ENCODE measurements around the gene KDF1.
A peak's percentile ranks its signal among the peaks of the same experiment; 100 is the strongest.

The KDF1 gene

GRCh38 chr1:26910343-26911160 is 49.7 kb downstream of the KDF1 start:
- Histone ChIP-seq H3K9me3 (ENCODE audit: insufficient read depth, low read depth, low read length) (no peaks in the 10 kb centered on the region), H3K27me3 (ENCODE audit: insufficient read depth, low read length) (no peaks in the 10 kb centered on the region), H3K9ac (ENCODE audit: low read depth, low read length) (no peak overlapping the region), H3K36me3 (ENCODE audit: insufficient read depth, low read depth, low read length) (no peaks in the 10 kb centered on the region), H3K27ac (ENCODE audit: low read length) (no peak overlapping the region), H3K4me1 (ENCODE audit: insufficient read depth, low read length) (no peaks in the 10 kb centered on the region), H3K4me3 (ENCODE audit: low read length) (no peak overlapping the region)

GRCh38 chr1:26909951-26910342 is 50.3 kb downstream of the KDF1 start:
- Histone ChIP-seq H3K27ac (ENCODE audit: low read length) (no peak overlapping the region), H3K36me3 (ENCODE audit: insufficient read depth, low read depth, low read length) (no peaks in the 10 kb centered on the region), H3K27me3 (ENCODE audit: insufficient read depth, low read length) (no peaks in the 10 kb centered on the region), H3K9ac (ENCODE audit: low read depth, low read length) (no peak overlapping the region), H3K9me3 (ENCODE audit: insufficient read depth, low read depth, low read length) (no peaks in the 10 kb centered on the region), H3K4me3 (ENCODE audit: low read length) (no peak overlapping the region), H3K4me1 (ENCODE audit: insufficient read depth, low read length) (no peaks in the 10 kb centered on the region)

- H3K4me3 ChIP-seq (ENCODE audit: low read length): no peak overlapping the region
- no peaks in the 10 kb centered on the region for H3K9me3 ChIP-seq (ENCODE audit: insufficient read depth, low read depth, low read length)
- H3K27me3 ChIP-seq (ENCODE audit: insufficient read depth, low read length): no peaks in the 10 kb centered on the region
- H3K36me3 ChIP-seq (ENCODE audit: insufficient read depth, low read depth, low read length): no peaks in the 10 kb centered on the region
- no peak overlapping the region for H3K9ac ChIP-seq (ENCODE audit: low read depth, low read length)
- no peak overlapping the region for H3K27ac ChIP-seq (ENCODE audit: low read length)
- no peaks in the 10 kb centered on the region for H3K4me1 ChIP-seq (ENCODE audit: insufficient read depth, low read length)
Observed at GRCh38 chr1:26907071-26907917, 53.0 kb downstream of the KDF1 start.

GRCh38 chr1:26900815-26901511 is 59.3 kb downstream of the KDF1 start:
- H3K27me3 ChIP-seq (ENCODE audit: insufficient read depth, low read length): no peaks in the 10 kb centered on the region
- no peaks in the 10 kb centered on the region for H3K9me3 ChIP-seq (ENCODE audit: insufficient read depth, low read depth, low read length)
- H3K36me3 ChIP-seq (ENCODE audit: insufficient read depth, low read depth, low read length): peaks cover 11% of the 10 kb centered on the region
- peak overlapping the region; percentile 96 for H3K9ac ChIP-seq (ENCODE audit: low read depth, low read length)
- H3K27ac ChIP-seq (ENCODE audit: low read length): peak overlapping the region; percentile 74
- peaks cover 6% of the 10 kb centered on the region for H3K4me1 ChIP-seq (ENCODE audit: insufficient read depth, low read length)
- H3K4me3 ChIP-seq (ENCODE audit: low read length): peak overlapping the region; percentile 93

- Histone ChIP-seq H3K4me1 (ENCODE audit: insufficient read depth, low read length) (peaks cover 6% of the 10 kb centered on the region), H3K36me3 (ENCODE audit: insufficient read depth, low read depth, low read length) (peaks cover 17% of the 10 kb centered on the region), H3K9ac (ENCODE audit: low read depth, low read length) (peak within 1 kb of the TSS; percentile 96), H3K4me3 (ENCODE audit: low read length) (peak within 1 kb of the TSS; percentile 93), H3K27ac (ENCODE audit: low read length) (peak within 1 kb of the TSS; percentile 74), H3K9me3 (ENCODE audit: insufficient read depth, low read depth, low read length) (no peaks in the 10 kb centered on the region), H3K27me3 (ENCODE audit: insufficient read depth, low read length) (no peaks in the 10 kb centered on the region)
Observed at GRCh38 chr1:26900001-26900814, 60.1 kb downstream of the KDF1 start, which contains the start of gene GPATCH3. Gene GPATCH3 (minus strand): TSS chr1:26900467. CDS start chr1:26900442, 25 bp downstream.
